Stimulated activated CD4-positive, alpha-beta T cell treated with anti-CD3 and anti-CD28 coated beads, Interleukin-4, amount 100 ng/mL, for 48 hours (primary cell): ENCODE data around the gene DDX10.

Experiments used
- DNase-seq, 2 donors: peaks; one replicate each; pipeline ENCODE4 v3.0.0-alpha.2; 2020; ENCODE audit warnings: low read depth in 2 of 2

Gene DDX10

DNA sequence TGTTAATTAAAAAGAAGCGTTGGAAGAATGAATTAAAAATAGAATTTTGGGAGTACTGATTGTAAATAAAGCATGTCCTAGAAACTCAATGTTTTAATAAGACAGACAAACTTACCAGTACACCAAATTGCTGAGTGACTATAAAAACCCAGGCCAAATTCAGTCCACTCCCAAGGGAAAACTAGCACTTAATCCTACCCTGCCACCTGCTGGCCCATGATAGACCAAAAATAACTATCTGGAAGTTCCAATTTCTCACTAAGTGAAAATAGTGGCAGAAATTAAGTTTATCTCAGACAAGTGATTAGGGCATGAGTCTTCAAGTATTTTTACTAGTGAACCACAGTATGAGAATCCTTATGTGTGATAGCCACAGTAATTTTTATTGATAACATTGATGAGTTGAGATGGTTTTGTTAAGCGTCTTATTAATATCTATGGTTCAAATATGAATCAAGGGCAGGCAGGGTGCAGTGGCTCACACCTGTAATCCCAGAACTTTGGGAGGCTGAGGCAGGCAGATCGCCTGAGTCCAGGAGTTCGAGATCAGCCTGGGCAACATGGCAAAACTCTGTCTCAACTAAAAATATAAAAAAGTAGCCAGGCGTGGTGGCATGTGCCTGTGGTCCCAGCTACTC, 9.8 kb upstream of the DDX10 start:
- DNase-seq, result peak in 1 of 2 donors; percentile 6

DNA sequence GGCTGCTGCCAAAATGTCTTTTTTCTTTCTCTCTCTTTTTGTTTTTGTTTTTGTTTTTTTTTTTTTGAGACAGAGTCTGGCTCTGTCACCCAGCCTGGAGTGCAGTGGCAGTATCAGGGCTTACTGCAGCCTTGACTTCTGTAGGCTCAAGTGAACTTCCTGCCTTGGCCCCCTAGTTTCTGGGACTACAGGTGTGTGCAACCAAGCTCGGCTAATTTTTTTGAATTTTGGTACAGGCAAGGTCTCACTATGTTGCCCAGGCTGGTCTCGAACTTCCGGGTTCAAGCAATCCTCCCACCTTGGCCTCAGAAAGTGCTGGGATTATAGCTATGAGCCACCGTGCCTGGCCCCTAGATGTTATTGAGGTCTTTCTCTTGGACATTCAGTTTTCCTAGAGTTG, 2.2 kb upstream of the DDX10 start:
- DNase-seq, result no peak

DNA sequence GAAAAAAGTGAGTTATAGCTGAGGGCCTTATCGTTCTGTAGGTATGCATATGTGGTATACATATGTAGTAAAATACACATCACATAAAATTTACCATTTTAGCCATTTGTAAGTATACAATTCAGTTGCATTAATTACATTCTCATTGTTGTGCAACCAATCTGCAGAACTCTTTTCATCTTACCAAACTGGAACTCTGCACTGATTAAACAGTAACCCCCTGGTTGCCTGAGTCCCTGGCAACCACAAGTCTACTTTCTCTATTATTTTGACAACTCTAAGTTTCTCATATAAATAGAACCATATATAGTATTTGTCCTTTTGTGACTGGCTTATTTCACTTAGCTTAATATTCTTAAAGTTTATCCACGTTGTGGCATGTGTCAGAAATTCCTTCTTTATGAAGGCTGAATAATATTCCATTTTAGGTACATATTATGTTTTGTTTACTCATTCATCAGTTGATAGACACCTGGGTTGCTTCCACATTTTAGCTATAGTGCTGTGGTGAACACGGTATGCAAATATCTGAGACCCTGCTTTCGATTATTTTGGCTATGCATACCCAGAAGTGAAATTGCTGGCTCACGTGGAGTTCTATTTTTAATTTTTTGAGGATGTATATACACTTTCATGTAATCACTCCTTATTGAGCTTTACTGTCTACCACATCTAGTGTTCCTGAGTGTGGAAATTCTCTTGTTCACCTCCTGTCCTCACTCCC, 1.6 kb upstream of the DDX10 start:
- DNase-seq, result no peak

DNA sequence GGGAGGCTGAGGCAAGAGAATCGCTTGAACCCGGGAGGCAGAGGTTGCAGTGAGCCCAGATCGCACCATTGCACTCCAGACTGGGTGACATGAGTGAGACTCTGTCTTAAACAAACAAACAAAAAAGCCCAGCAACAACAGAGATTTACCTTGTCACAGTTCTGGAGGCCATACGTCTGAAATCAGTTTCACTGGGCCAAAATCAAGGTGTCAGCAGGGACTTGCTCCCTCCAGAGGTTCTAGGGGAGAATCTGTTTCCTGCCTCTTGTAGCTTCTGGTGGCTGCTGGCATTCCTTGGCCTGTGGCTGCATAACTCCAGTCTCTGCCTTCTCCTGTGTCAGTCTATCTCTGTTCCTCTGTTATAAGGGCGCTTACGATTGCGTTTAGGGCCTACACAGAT, 1.5 kb downstream of the DDX10 start:
- DNase-seq, result no peak

DNA sequence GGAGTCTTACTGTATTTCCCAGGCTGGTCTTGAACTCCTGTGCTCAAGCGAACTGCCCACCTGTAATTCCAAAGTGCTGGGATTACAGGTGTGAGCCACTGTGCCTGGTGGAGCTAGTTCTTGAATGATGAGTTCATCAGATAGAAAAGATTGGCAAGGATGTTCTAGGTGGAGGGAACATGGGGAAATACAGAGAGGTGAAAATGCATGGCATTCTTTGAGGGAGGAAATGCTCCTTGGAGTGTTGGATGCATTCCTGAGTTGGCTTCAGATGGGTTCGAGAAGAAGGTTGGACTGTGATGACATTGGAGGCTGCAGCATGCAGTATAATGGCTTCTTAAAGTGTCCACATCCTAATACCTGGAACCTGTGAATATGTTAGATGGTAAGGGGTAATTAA, 4.4 kb downstream of the DDX10 start:
- no peak for DNase-seq

DNA sequence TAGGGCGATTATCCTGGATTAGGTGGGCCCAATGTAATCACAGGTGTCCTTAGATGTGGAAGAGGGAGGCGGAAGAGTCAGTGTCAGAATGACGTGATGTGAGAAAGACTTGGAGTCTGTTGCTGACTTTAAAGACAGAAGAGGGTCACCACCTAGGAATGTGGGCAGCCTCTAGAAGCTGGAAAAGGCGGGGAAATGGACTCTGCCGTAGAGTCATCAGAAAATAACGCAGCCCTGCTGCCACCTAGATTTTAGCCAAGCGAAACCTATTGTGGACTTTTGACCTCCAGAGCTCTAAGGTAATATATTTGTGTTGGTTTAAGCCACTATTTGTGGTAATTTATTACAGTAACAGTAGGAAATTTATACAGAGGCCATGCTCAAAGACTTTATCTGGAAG, 4.8 kb downstream of the DDX10 start:
- no peak for DNase-seq

DNA sequence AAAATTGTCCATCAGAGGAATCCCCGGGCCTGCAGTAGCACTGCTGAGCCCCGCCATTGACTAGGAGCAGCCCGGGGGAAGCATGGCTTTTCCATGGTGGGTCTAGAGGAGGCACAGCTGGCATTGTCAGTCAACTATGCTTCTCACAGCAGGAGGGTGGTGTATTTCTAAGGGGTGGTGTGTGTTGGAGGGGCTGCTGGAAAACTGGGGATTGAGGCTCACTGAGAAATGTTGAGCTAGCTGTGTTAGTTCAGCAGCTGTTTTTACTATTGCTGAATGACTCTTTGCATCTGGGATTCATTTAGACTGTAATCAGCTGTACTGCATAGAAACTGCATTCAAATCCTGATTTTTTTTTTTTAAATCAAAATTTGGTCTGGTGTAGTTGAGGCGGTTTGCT, 5.6 kb downstream of the DDX10 start:
- no peak for DNase-seq

DNA sequence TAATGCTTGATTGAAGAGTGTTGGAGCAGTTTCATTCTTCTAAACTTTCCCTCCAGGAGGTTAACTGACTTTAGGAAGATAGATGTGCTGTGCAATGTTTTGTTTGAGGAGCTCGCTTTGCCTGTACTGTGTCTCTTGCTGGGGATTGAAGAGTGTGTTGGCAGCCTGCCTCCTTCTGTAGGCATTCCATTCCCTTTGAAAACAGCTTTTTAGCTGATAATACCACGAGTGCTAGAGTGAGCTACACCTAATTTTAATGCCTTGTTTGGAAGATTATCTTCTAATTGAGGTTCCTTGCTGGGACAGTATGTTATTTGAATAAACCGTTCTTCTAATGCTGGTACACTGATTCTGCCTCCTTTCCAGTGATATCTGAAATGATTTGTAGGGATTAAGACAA, 7.2 kb downstream of the DDX10 start:
- no peak for DNase-seq

DNA sequence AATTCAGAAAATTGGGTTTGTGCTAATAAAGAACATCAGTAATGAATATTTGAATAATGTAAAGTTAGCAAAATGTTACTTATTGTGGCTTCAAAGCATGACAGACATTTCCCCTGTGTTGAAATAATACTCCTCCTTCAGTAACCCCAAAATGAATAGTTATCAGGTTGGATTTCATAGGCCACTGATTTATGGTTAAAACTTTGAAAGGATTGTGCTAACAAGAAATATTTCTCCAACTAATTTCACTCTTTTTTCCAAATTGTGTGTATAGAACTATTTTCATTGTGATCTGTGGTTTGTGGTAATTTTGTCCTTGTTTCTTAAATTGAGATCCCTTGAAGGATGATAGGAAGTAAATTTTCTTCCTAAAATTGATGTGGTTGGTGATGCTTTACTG, 7.9 kb downstream of the DDX10 start:
- DNase-seq, result no peak

DNA sequence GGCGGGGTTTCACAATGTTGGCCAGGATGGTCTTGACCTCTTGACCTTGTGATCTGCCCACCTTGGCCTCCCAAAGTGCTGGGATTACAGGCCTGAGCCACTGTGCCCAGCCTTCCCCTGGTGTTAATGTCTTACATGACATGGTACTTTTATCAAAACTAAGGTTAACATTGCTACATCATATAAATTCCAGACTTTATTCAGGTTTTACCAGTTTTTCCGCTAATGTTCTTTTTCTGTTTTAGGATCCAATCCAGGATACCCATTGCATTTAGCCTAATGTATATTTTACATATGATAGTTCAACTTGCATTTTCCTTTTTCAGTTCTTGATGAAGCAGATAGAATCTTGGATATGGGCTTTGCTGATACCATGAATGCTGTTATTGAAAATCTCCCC, 14.2 kb downstream of the DDX10 start:
- no peak for DNase-seq

DNA sequence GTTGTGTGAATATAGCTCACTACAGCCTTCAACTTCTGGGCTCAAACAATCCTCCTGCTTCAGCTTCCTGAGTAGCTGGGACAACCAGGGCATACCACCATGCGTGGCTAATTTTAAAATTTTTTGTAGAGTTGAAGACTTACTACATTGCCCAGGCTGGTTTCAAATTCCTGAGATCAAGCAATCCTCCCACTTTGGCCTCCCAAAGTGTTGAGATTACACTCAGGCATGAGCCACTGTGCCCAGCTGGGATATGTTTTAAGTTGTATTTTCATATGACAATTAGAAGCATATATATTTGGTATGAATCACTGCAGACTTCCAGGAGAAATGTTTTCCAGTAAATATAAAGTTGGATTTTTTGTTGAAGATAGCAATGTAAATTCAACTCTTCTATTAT, 15.4 kb downstream of the DDX10 start:
- DNase-seq, result no peak

DNA sequence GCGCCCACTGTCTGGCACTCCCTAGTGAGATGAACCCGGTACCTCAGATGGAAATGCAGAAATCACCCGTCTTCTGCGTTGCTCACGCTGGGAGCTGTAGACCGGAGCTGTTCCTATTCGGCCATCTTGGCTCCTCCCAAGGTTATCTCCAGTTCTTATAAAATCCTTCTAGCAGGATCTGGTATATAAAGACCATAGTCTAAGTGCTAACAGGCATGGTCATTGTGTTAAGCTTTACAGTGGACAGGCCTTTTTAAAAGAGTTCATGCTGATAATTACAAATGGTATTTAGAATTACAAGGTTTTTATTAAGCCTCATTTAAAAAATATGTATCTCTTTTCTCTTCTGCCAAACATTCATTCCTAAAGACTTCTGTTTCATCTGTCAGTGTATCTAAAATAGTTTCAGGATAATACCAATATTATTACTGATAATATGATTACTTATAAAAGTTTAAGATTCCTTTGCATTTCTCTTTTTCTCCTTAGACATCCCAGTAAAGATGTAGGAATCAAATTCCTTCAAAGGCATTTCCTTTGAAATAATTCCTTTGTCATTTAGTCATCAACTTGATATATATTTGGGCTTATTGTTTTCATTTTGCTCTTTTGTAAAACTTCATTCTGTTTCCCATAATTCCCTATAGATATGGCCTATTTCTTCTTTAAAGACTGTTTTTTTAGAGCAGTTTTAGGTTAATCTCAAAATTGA, 20.7 kb downstream of the DDX10 start:
- no peak for DNase-seq

DNA sequence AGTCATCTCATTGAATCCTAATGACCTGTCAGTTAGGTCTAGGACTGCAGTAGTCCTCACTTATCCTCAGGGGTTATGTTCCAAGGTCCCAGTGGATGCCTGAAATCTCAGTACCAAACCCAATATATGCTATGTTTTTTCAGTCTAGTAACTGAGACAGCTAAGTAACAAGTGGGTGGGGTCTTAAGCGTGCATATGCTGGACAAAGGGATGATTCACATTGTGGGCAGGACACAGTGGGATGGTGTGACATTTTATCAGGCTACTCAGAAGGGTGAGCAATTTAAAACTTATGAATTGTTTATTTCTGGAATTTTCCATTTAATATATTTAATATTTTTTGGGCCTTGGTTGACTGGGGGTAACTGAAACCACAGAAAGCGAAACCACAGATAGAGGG, 29.0 kb downstream of the DDX10 start:
- DNase-seq, result no peak

DNA sequence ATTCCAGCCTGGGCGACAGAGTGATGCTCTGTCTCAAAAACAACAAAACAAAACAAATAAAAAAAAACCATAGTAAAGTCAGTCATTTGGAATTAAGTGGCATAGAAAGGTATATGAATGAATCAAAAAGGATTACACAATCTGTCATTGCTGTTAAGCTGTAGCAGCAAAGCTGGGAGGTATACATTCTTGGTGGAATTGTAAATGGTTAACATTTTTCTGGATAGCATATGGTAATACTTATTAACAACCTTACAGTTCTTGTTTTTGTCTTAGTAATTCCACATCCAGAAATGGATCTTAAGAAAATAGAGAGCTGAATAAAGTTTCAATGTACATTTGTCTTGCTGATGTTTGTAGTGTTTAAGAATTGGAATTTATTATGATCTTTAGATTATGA, 30.0 kb downstream of the DDX10 start:
- no peak for DNase-seq

DNA sequence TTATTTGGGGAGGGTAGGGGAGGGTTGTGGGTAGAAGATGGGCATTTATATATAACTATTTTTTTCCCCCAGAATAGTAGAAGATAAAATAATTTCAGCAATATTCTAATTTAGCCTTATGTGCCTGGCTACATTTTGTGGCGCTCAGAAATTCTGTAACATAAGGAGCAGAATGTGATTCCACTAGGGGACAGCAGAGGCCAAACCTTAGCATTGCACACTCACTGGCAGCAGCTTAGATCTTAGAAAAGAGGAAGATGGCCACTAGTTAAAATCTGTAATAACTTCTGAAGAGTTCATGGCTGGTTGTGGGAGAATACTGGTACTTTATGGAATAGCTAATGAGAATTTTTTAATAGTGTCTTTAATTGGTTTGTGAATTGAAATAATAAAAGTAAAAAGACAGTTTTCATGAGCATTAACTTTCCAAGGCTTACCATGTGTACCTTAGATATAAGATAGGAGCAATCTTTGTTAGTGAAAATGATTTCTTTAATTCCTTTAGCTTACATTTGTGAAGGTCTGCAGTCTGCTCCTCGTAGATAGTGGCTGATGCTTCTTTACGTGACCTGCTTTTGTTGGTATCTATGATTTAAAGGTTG, 33.1 kb downstream of the DDX10 start:
- DNase-seq, result peak; percentile 7 to 29

DNA sequence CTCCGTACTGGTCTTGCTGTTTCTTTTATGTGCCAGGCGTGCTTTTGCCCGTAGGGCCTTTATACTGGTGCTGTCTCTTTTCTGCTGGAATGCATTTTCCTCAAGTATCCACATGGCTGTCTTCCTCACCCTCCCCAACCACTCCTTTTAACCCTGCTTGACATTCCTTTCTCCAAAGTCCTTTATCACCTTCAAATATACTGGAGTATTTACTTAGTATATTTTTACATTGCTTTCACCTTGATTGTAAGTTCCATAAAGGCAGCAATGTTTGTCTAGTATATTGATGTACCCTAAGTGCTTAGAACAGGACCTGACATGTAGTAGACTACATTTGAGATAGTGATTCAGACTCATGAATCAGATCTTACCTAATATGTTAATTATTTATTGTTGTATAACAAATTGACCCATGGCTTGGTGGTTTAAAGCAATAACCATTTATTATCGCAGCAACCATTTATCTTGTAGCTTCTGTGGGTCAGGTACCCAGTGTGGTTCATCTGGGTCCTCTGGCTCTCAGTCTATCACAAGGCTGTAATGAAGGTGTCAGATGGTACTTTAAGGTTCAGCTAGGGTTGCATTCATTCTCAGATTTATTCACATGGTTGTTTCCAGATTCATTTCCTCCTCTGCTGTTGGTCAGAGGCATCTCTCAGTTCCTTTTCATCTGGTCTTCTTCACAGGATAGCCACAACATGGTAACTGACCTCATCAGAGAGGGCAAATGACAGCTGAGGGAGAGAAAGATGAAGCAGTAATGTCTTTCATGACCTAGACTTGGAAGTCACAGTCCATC, 34.2 kb downstream of the DDX10 start:
- DNase-seq, result no peak

DNA sequence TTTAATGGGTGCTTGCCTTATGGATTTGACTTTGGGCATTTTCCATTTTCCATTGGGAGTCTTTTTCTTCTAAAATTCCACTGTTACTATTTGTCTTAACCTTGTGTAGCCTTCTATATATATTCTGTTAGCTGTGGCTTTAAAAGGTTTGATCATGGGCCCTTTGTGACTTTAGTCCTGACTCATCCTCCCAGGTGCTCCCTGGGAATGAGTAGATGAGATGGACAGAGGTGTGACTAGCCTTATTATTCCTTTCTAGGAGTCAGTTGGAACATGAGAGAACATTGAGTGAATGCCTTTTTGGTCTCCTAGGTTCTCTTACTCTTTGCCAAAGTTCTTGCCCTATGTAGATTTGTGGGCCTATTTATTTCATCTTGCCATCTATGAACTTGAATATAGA, 39.0 kb downstream of the DDX10 start:
- no peak for DNase-seq

DNA sequence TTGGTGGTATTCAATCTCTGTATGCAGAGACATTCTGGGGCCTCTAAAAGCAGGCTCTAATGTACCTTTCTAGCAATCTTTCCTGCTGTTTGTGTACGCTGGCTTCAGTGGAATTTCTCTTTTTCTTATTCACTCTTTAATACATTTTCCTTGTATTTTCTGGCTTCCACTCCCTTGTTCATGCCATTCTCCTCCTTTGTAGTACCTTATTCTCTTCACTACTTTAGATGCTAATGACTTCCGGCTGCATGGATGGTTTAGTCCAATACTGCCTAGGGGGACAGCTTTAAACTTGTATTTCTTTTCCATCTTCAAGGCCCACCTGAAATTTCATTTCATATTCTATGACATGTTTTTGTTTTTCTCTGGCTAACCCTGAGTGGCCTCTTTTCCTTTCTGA, 40.2 kb downstream of the DDX10 start:
- DNase-seq, result no peak

DNA sequence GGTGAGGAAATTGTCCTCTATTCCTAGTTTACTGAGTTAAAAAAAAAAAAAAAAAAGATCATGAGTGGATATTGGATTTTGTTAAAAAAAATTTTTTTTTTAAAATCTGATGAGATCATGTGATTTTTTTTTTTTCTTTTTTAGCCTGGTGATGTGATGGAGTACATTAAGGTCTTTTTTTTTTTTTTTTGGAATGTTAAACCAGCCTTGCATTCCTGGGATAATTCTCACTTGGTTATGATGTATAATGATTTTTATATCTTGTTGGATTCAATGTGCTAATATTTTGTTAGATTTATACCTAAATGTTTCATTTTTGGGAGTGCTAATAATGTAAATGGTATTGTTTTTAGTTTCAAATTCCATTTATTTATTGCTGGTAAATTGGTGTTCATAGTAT, 43.3 kb downstream of the DDX10 start:
- no peak for DNase-seq

DNA sequence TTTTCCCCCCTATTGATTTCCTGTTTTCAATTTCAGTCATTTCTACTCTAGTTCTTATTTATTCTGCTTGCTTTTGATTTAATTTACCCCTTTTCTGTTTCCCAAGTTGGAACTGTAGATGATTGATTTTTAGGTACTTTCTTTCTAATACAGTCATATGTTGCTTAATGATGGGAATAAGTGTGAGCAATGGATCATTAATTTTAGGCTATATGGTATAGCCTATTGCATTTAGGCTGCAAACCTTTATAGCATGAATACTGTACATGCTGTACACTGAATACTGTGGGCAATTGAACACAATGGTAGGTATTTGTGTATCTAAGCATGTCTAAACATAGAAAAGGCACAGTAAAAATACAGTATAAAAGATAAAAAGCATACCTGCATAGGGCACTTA, 44.9 kb downstream of the DDX10 start:
- DNase-seq, result no peak

DNA sequence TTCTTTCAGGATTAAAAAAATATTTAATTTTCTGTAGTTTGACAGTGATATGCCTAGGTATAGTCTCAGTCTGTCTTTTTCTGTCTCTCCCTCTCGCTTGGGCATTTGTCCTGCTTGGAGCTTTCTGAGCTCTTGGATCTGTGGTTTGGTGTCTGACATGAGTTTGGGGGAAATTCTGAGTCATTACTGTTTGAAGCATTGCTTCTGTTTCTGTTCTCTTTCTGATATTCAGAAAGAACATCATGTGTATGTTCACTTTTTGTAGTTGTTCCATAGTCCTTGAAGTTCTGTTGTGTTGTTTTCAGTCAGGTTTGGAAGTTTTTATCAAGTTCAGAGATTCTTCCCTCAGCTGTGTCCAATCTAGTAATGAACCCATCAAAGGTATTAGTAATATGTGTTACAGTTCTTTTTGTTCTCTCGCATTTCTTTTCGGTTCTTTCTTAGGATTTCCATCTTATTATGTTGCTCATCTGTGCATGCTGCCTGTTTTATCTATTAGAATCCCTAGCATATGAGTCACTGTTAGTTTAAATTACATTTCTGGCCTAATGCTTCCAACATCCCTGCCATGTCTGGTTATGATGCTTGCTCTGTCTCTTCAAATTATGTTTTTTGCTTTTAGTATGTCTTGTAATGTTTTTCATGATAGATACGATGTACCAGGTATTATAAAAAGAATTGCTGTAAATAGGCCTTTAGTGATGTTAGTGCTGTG, 48.4 kb downstream of the DDX10 start:
- DNase-seq, result no peak
